CD4-positive, alpha-beta T cell (primary cell): Measurements from ENCODE around the gene IGF1R. TPM values are rescaled to one million over a fixed set of nuclear protein-coding genes. Genes with fewer than 3 reads are reported as not detected.

Source experiments
- ATAC-seq: fragments of 200-7000 bp; cut with Tn5 transposase; one replicate; pipeline ENCODE4 v1.10.0; 2022; ENCODE audit warnings: mild to moderate bottlenecking; ENCODE audit not compliant: poor library complexity
- CTCF ChIA-PET: fragments of 350-600 bp; sonication (Branson Sonifier 250); formaldehyde crosslinking; loops from one replicate; lab custom pipeline; 2021; ENCODE audit warnings: antibody characterized with exemption, inconsistent platforms; lab: Charles Lee
- POLR2A ChIA-PET: fragments of 350-600 bp; sonication (Branson Sonifier 250); formaldehyde crosslinking; loops from one replicate; lab custom pipeline; 2021; ENCODE audit warnings: antibody characterized with exemption, inconsistent platforms; lab: Charles Lee
- DNase-seq, 14 experiments: peaks; one replicate each; pipeline ENCODE4 v3.0.0-alpha.2; 2013 to 2020; ENCODE audit warnings: mixed read lengths in 2 of 14
- H3K27ac ChIP-seq, 2 donors: one replicate each; pipeline versions ENCODE4 v1.5.1 to v1.7.0; 2013; ENCODE audit warnings: low read length in 2 of 2, low read depth in 1 of 2, mild to moderate bottlenecking in 1 of 2
- H3K27me3 ChIP-seq, 2 experiments: 1 replicate in 1 of 2; 2 replicates in 1 of 2; pipeline versions ENCODE4 v1.6.1 to v1.7.0; 2013; ENCODE audit warnings: low read length in 2 of 2, control low read depth in 1 of 2, mild to moderate bottlenecking in 1 of 2, moderate library complexity in 1 of 2; ENCODE audit not compliant: insufficient read depth in 2 of 2, control insufficient read depth in 1 of 2
- H3K36me3 ChIP-seq: one replicate; pipeline ENCODE4 v1.6.1; 2013; ENCODE audit warnings: low read length, control low read depth; ENCODE audit not compliant: insufficient read depth
- H3K4me1 ChIP-seq: one replicate; pipeline ENCODE4 v1.6.1; 2013; ENCODE audit warnings: low read length, control low read depth; ENCODE audit not compliant: insufficient read depth
- H3K4me3 ChIP-seq: one replicate; pipeline ENCODE4 v1.5.1; 2013; ENCODE audit warnings: mild to moderate bottlenecking, low read length, moderate library complexity
- H3K9me3 ChIP-seq, 2 experiments: 1 replicate in 1 of 2; 2 replicates in 1 of 2; pipeline versions ENCODE4 v1.6.1 to v1.7.0; 2013; ENCODE audit warnings: low read length in 2 of 2, mild to moderate bottlenecking in 2 of 2, control low read depth in 1 of 2, moderate library complexity in 1 of 2; ENCODE audit not compliant: control insufficient read depth in 1 of 2, insufficient read depth in 1 of 2
- H3K27ac Mint-ChIP-seq: one replicate; pipeline ENCODE4 v1.8.0; 2020; ENCODE audit warnings: mixed read lengths
- H3K27me3 Mint-ChIP-seq: one replicate; pipeline ENCODE4 v1.8.0; 2021; ENCODE audit warnings: mixed read lengths
- H3K36me3 Mint-ChIP-seq: one replicate; pipeline ENCODE4 v1.8.0; 2021; ENCODE audit warnings: low read depth, mixed read lengths
- H3K4me1 Mint-ChIP-seq: one replicate; pipeline ENCODE4 v1.8.0; 2021; ENCODE audit warnings: low read depth, mixed read lengths
- H3K4me3 Mint-ChIP-seq: one replicate; pipeline ENCODE4 v1.8.0; 2020; ENCODE audit warnings: mild to moderate bottlenecking, mixed read lengths
- H3K9me3 Mint-ChIP-seq: one replicate; pipeline ENCODE4 v1.8.0; 2020; ENCODE audit warnings: mixed read lengths
- intact Hi-C, 2 experiments: fragments of 100-400 bp; cut with DNase I in 1 of 2; cut with micrococcal nuclease in 1 of 2; formaldehyde crosslinking; loops; one replicate each; pipeline versions ENCODE4 v1.15.1 to v1.9.0; 2023 to 2025; cut with DNase I, micrococcal nuclease
- total RNA-seq, 174 experiments: library from RNA in 2 of 174; stranded (reverse) in 2 of 174; gene quantifications; one replicate each; pipeline ENCODE4 v1.2.3 and lab custom pipeline; 2021 to 2026
- TF ChIP-seq, protein P1 (sequence below): fragments of 200-600 bp; IDR thresholded peaks from one replicate; pipeline ENCODE4 v1.8.0; 2022; ENCODE audit warnings: antibody characterized with exemption, mild to moderate bottlenecking

The IGF1R gene
- total RNA-seq, 2 experiments from 2014 or later = 39.2 to 40.3 TPM

DNA sequence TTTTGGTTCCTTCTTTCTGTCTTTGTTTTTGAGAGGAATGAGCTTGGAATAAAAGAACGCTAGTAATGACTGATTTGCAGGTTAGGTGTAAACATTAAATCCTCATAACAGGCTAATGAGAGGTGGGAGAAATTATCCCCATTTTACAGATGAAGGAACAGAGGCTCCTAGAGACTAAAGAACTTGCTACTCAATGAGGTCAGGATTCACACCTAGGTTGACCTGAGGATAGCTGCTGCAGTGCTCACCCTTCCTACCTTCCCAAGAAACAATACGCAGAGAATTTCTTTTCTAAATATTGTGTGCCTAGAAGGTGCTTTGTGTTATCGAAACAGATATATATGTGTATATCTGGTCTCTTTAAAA is 106.3 kb downstream of the IGF1R start:
- peaks cover 45% of the 10 kb centered on the region for H3K4me1 Mint-ChIP-seq
- H3K9me3 Mint-ChIP-seq = no peaks in the 10 kb centered on the region
- no peaks in the 10 kb centered on the region for H3K36me3 Mint-ChIP-seq
- ATAC-seq = no peak
- no peaks in the 10 kb centered on the region for H3K27me3 Mint-ChIP-seq
- no peak overlapping the region for H3K27ac Mint-ChIP-seq
- Histone ChIP-seq H3K27ac (no peak overlapping the region), H3K4me3 (no peak overlapping the region), H3K36me3 (no peaks in the 10 kb centered on the region), H3K27me3 (no peaks in the 10 kb centered on the region), H3K4me1 (no peaks in the 10 kb centered on the region), H3K9me3 (no peaks in the 10 kb centered on the region)
- CTCF ChIA-PET = no interaction called here
- H3K4me3 Mint-ChIP-seq = no peak overlapping the region
- no peak for DNase-seq
- TF ChIP-seq, protein P1, sequence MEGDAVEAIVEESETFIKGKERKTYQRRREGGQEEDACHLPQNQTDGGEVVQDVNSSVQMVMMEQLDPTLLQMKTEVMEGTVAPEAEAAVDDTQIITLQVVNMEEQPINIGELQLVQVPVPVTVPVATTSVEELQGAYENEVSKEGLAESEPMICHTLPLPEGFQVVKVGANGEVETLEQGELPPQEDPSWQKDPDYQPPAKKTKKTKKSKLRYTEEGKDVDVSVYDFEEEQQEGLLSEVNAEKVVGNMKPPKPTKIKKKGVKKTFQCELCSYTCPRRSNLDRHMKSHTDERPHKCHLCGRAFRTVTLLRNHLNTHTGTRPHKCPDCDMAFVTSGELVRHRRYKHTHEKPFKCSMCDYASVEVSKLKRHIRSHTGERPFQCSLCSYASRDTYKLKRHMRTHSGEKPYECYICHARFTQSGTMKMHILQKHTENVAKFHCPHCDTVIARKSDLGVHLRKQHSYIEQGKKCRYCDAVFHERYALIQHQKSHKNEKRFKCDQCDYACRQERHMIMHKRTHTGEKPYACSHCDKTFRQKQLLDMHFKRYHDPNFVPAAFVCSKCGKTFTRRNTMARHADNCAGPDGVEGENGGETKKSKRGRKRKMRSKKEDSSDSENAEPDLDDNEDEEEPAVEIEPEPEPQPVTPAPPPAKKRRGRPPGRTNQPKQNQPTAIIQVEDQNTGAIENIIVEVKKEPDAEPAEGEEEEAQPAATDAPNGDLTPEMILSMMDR = no peak
- intact Hi-C loops = no loop called here
- POLR2A ChIA-PET = interaction anchor here (1.2 kb wide), 1 partner anchor 8 kb away, joined by 3 read pairs; no protein-coding TSS in a partner anchor

DNA sequence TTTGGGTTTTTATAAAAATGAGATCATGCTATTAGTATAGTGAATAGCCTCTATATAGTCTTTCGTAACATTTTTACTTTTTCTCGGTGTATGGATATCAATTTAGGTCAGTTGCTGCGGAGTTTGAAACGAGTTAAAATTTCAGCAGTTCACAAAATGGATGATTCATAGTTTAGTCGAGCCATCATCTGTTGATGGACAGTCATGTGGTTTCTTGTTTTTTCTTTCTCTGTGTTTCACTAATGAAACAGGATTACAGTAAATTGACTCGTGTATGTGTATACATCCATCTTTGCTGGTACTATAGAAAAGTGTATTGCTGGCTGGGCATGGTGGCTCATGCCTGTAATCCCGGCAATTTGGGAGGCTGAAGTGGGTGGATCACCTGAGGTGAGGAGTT is 106.8 kb downstream of the IGF1R start:
- ATAC-seq = no peak

DNA sequence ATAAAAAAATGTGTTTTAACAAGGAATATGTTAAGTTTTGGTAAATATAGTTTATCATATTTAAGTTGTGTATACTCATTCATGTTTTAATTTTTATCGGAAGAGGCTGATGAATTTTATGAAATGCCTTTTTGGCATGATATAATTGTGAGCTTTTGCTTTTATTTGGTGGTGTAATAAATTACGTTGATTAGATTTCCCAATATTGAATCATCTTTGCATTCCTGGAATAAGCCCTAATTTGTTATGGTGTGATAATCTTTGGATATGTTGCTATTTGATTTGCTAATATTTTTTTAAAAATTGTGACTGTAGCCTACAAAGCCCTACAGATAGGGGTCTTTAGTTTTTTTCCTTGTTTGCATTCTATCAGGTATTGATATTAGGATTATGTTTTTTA is 107.4 kb downstream of the IGF1R start:
- H3K4me1 Mint-ChIP-seq = peaks cover 51% of the 10 kb centered on the region
- DNase-seq (no peak), ATAC-seq (no peak)
- no peak overlapping the region for H3K27ac Mint-ChIP-seq
- Histone ChIP-seq H3K9me3 (no peaks in the 10 kb centered on the region), H3K27ac (no peak overlapping the region), H3K27me3 (no peaks in the 10 kb centered on the region), H3K36me3 (no peaks in the 10 kb centered on the region), H3K4me3 (no peak overlapping the region), H3K4me1 (no peaks in the 10 kb centered on the region)
- ChIA-PET POLR2A (no interaction called here), CTCF (interaction anchor here (0.6 to 0.7 kb wide), 2 partner anchors 29 to 91 kb away, joined by 3 to 4 read pairs; no protein-coding TSS in a partner anchor)
- no peaks in the 10 kb centered on the region for H3K36me3 Mint-ChIP-seq
- H3K4me3 Mint-ChIP-seq = no peak overlapping the region
- H3K9me3 Mint-ChIP-seq = no peaks in the 10 kb centered on the region
- TF ChIP-seq, protein P1 = no peak
- intact Hi-C loops = no loop called here
- H3K27me3 Mint-ChIP-seq = no peaks in the 10 kb centered on the region

More for the DNA sequence above, 106.8 kb downstream of the IGF1R start:
- Histone ChIP-seq H3K4me3 (no peak overlapping the region), H3K36me3 (no peaks in the 10 kb centered on the region), H3K4me1 (no peaks in the 10 kb centered on the region), H3K27me3 (no peaks in the 10 kb centered on the region), H3K9me3 (no peaks in the 10 kb centered on the region), H3K27ac (no peak overlapping the region)
- no peaks in the 10 kb centered on the region for H3K9me3 Mint-ChIP-seq
- H3K4me3 Mint-ChIP-seq = no peak overlapping the region
- H3K27ac Mint-ChIP-seq = no peak overlapping the region
- H3K36me3 Mint-ChIP-seq = no peaks in the 10 kb centered on the region
- H3K4me1 Mint-ChIP-seq = peaks cover 45% of the 10 kb centered on the region
- POLR2A ChIA-PET = no interaction called here
- TF ChIP-seq, protein P1 = no peak
- DNase-seq = no peak
- intact Hi-C loops = no loop called here
- H3K27me3 Mint-ChIP-seq = no peaks in the 10 kb centered on the region
- CTCF ChIA-PET = interaction anchor here (0.6 to 0.7 kb wide), 2 partner anchors 30 to 91 kb away, joined by 3 to 4 read pairs; no protein-coding TSS in a partner anchor
